DMS114 treated with DMSO at 0.1 percent for 48 hours (cell line): Measurements from ENCODE around the gene AQP2.

ENCODE experiments used
- DNase-seq: peaks from one replicate; lab custom pipeline; 2025; ENCODE audit not compliant: unreplicated experiment; lab: John Stamatoyannopoulos, UW

Gene AQP2

DNA sequence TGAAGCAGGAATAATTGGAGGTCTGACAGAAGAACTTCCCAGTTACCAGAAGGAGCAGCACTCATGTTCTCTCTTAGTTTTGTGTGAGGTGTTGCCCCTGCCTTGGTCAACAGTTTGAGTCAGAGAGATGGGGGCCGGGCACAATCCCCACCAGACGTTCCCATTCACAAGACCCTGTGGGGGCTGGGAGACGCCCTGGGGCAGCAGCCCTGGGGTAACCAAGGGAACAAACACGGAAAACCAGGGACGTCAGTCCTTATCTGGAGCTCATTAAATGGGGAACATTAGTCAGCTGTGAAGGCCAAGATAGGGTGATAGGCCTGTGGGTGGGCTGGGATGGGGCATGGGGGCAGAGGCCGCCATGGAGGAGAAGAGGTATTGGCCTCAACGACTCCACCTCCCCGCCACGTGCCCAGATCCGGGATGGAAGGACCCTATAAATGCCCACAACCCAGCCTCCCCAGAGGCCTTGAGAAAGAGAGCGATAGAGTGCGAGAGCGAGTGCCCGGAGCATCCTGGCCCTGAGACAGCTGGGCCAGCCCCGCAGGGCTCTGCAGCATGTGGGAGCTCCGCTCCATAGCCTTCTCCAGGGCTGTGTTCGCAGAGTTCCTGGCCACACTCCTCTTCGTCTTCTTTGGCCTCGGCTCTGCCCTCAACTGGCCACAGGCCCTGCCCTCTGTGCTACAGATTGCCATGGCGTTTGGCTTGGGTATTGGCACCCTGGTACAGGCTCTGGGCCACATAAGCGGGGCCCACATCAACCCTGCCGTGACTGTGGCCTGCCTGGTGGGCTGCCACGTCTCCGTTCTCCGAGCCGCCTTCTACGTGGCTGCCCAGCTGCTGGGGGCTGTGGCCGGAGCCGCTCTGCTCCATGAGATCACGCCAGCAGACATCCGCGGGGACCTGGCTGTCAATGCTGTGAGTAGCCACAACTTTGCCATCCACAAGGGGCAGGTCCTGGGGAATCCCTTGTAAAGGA is at the start of gene AQP2:
AQP2 (plus strand) TSS at position 465 of the 979 bp plus-strand sequence; CDS start at position 559, 94 bp downstream.
- no peak for DNase-seq

DNA sequence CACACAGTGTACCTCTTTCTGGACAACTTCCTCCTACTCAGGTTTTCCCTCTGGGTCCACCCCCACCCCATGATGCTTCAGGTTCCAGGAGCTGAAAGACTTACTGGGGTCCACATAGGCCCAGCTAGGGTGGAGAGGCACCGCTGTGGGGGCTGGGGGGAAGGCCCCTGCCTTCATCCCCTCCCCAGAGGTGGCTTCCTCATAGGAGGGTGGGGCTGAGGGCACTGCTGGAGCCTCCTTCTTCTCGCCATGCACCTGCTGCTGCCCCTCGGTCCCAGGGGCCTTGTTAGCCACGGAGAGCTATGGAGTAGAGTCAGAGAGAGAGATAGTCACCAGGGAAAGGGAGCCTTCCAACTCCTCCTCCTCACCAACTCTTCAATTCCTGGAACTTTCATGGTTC is 49.5 kb upstream of the AQP2 start:
- no peak for DNase-seq

GRCh38 chr12:49901986-49902385 is 48.6 kb upstream of the AQP2 start:
- no peak for DNase-seq

DNA sequence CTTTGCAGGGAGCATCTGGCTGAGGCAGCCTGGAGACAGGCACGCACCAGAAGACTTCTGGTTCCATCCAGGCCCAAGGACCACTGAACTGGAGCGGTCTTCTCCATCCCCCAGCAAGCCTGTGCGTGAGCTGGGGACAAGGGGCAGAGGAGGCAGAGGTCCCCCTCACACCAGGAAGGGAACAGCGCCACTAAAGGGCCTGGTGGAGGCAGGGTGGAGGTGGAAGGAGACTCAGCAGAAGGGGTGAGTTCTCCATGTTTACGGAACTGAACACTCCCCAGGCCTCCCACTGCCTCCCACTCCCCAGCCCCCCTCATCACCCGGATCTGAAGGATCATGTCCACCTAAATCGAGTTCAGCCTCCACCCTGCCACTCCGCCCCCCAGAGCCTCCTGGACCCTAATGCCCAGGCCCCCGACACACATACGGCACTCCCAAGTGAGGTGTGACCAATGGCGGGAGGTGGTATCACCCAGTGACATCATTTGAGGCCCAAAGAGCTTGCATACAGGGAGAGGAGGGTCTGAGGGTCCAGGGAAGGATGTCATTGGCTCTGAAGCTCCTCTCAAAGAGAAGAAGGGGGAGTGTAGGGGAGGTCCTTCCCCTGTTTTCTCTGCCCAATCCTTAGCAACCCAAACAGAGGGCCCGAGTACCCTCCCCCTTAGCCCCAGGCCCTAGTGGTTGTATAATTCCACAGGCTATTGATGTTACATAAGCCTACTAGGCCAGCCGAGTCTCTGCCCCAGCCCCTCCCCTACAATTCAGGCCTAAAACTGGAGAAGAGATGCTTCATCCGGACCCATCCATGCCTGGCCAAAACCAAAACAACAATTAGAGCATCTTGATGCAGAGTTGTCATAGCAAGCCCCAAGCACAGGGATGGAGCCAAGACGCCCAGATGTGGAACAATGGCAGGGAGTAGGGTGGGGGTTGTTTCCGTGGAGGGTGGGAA is 47.9 kb upstream of the AQP2 start:
- DNase-seq, result no peak

DNA sequence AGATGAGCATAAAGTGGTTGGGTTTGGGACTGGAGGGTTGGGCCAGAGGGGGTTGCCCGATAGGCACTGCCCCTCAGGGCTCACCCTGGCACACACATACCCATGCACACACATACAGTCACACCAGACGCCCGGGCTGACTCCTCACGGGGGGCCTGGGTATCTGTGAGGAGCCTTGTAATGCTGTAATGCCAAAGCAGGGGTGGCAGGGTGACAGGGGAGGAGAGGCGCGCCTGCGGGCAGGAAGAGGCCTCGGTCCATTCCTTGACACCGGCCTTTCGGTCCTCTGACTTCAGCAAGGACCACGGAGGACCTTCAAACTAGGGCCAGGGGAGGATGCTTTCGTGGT is 47.2 kb upstream of the AQP2 start:
- no peak for DNase-seq

DNA sequence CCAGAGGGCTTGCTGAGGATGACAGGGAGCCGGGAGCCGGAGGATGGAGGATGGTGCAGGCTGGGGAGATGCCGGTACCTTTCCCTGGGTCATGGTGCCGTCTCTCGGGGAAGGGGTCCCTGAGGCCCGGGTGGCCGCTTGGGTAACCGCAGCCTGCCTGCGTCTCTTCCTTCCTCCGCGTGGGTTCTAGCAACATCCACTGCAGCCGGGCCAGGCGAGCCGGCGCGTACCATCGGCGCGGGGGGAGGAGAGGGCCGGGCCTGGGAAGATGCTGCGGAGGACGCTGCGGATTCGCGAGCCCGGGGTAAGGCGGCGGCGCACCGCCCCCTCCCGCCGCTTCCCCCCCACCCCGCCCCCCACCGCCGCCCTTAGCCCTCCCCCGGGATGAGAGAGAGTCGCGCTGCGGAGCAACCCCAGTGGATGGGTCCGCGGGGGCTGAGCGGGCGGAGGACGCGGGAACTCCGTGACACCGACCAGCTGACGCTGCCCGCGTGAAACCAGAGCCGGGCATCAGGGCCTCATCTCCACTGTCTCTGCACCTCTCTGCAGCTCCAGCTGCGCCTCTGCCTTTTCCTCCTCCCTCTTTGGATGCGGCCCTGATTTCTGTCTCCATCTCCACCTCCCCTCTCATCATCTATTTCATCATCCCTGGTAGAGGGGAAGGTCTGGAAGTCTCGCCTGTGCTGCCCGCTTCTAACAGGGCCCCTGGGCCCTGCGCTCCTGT is 46.7 kb upstream of the AQP2 start, which contains the start of gene FAIM2:
FAIM2 (minus strand) TSS at position 201 of the 724 bp plus-strand sequence; CDS start at position 93, 108 bp downstream.
- peak; percentile 5 for DNase-seq

GRCh38 chr12:49904601-49905000 is 45.9 kb upstream of the AQP2 start:
- no peak for DNase-seq

DNA sequence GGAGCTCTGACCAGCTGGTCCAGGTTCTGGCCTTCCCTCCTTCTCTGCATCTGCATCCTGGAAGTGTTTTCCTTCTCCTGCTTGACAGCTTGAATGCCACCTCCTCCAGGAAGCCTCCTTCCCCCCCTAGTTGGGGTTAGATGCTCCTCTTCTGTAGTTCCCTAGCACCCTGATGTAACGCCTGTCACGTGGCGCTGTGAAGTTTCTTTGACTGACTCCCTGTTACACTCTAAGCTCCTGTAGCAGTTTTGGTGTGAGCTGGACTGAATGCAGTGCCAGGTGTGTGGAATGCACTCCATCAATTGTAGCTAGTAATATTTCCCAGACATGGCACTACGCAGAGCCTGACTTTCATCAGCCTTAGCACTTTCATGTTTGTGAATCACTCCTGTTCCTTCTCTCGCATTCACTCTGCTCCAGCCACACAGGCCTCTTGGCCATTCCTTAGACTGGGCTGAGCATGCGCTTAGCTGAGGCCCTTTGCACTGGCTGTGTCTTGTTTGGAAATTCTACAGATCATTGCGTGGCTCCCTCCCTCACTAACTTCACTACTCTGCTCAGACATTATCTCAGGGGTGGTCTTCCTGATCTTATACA is 44.7 kb upstream of the AQP2 start:
- DNase-seq, result no peak

DNA sequence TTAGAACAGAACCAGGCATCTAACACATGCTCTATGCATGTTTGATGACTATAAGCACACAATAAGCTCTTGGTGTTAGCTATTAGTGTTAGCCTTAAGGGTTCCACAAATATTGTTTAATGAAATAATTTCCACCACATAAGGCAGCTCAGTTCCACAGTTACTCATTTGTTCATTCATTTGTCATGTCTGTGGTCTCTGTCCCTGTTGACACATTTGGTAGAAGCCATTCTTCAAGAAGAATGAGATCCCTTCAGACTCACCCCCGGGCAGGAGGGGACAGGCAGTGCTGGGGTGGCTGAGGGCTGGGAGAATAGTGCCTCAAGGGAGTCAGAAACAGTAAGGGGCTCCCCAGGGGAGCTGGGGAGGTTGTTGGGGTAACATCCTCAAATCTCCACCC is 43.2 kb upstream of the AQP2 start:
- DNase-seq, result no peak

- DNase-seq, result no peak
Measured at GRCh38 chr12:49909356-49909755, 41.2 kb upstream of the AQP2 start.

DNA sequence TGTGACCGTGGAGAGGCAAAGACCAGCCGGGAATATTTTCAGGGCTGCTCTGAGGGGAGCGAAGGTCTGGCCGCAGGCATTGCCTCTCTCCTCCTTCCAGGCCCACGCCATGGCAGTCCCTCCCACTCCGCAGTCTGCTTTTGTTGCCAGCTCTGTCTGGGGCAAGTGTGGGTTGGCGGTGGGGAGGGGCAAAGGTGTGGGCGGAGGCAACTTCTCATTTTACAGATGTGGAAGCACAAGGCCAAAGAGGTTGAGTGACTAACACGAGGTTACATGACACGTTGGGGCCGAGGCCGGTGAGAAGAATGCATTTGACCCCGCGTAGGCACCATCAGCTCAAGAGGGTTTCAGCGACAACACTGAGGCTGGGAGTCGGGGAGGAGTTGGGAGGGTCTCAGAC is 40.7 kb upstream of the AQP2 start:
- no peak for DNase-seq

- DNase-seq, result no peak
Measured at GRCh38 chr12:49910331-49911212, 40.0 kb upstream of the AQP2 start.

GRCh38 chr12:49911213-49911605 is 39.3 kb upstream of the AQP2 start:
- DNase-seq, result no peak

DNA sequence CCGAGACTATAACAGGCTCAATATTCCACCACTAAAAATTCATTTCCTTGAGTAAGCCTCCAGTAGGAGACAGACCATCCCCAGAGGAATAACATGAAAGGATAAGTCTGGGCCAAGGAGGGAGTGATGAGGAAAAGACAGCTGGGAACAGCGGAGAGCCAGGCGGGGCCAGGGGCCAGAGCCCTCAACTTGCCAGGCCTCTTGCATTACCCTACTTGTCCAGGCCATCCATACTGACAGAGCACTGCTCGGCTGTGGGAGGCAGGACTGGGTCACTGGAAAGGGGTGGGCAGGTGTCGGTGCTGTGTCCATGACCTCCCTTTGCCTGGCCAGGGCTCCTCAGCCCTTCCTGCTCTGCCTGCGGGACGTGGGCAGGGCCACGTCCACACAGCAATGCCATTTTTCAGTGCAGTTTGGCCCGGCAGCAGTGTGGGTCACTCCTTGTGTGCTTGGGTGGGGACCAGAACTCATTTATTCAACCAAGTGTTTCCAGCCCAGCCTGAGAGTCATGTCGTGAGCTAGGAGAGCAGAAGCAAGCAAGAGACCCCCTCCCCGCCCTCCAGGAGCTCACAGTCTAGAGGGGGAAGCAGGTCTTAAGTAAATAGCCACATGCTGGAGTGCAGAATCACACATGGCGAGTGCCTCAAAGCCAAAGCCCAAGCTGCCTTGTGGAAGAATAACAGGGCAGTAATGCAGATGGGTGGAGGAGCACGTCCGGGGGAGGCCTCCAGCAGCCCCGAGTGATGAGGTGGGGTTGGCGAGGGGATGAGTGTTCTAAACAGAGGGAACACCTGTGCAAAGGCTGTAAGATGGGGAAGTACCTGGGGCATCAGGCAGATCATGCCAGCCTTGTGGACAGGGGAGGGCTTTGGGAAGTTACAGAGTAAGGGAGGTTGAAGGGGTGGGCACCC is 37.9 kb upstream of the AQP2 start:
- DNase-seq, result no peak

DNA sequence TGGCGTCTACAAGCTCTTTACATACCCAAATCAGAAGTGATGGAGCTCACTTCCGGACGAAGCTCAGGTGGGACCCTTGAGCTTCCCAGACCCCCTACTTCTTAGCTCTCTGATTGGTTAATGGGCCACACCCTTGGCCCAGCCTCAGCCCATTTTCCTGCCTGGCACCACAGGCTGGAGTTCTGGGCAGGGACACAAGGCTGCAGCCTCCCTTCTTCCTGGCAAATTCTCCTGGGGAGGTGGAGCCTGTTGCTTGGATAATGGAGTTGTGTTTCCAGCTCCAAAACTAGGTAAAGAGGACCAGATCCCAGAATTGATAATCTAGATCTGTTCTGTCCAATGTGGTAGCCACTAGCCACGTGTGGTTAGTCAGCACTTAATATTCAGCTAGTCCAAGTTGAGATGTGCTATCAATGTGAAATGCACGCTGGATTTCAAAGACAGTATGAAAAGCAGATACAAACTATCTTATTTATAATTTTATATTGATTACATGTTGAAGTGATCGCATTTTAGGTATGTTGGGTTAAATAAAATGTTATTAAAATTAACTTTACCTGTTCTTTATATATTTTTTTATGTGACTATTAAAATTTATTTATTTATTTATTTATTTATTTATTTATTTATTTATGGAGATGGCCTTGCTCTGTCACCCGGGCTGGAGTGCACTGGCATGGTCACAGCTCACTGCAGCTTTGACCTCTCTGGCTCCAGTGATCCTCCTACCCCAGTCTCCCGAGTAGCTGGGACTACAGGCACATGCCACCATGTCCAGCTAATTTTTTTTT is 34.2 kb upstream of the AQP2 start:
- no peak for DNase-seq

- no peak for DNase-seq
Measured at GRCh38 chr12:49917166-49917787, 33.3 kb upstream of the AQP2 start.

DNA sequence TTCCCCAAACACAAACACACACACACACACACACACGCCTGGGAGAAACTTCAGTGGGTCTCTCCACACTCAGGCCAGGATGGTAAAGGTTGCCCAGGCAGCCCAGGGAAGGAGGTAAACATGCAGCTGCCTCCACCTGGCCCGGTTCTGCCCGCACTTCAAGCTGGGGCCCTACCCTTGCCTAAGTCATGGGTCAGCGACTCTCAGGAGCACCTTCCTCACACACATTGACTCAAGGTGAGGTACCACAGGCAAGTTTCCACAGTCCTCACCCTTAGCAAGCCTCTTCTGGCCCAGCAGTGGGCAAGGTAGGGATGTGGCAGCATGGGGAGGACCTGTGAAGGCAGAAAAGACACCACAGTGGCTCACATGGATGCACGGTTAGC is 32.8 kb upstream of the AQP2 start:
- DNase-seq, result no peak
